GM19372 (cell line): ENCODE data around the gene KLK1.
"Not testable (repeated sequence)": the region's sequence is repeated elsewhere in the genome, so short reads cannot be mapped to it uniquely, and the experiment has no call there.

Experiments
- ATAC-seq: cut with Tn5 transposase; IDR thresholded peaks from one replicate; pipeline ENCODE4 v1.9.1; 2021; ENCODE audit warnings: mild to moderate bottlenecking, low read depth, moderate library complexity; ENCODE audit not compliant: unreplicated experiment

Gene KLK1

DNA sequence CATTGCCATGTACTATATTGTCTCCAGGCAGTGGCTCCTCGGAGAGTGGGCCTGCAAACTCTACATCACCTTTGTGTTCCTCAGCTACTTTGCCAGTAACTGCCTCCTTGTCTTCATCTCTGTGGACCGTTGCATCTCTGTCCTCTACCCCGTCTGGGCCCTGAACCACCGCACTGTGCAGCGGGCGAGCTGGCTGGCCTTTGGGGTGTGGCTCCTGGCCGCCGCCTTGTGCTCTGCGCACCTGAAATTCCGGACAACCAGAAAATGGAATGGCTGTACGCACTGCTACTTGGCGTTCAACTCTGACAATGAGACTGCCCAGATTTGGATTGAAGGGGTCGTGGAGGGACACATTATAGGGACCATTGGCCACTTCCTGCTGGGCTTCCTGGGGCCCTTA, 52.7 kb downstream of the KLK1 start:
- ATAC-seq, result no peak

DNA sequence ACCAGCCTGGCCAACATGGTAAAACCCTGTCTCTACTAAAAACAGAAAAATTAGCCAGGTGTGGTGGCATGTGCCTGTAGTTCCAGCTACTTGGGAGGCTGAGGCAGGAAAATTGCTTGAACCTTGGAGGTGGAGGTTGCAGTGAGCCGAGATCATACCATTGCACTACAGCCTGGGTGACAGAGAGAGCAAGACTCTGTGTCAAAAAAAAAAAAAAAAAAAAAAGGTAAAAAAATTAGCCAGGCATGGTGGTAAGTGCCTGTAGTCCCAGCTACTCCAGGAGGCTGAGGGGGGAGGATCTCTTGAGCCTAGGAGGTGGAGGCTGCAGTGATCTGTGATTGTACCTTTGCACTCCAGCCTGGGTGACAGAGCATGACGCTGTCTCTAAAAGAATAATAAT, 53.4 kb downstream of the KLK1 start, which contains the start of gene GPR32:
TSS of gene GPR32 (plus strand) at position 301 of the 400 bp plus-strand sequence. CDS start 137 bp downstream, outside the sequence.
- ATAC-seq, result not testable (repeated sequence)
